Measurements from ENCODE around the gene MORN5. TPM values are rescaled to one million over a fixed set of nuclear protein-coding genes. Genes with fewer than 3 reads are reported as not detected.

The MORN5 gene
- polyA plus RNA-seq, 6 donors from 2014 or later: not detected

DNA sequence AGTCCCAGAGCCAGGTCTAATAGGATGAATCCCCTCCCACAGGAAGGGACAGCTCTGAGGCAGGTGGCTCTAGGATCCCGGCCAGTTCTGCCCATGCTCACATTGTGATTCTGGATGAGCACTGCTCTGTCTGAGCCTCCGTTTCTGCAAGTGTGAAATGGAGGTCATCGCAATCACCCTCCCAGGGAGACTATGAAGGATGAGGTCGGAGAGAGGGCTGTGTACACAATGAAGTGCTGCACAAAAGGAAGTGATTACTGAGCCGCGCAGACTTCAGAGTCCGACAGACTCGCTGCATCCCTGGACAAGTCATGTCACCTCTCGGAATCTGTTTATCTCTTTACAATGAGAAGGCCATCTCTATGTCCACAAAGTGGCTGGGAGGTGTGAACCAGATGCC is 47.4 kb downstream of the MORN5 start:
- Mint-ChIP-seq H3K4me3 (peak overlapping the region in 1 of 8 donors; percentile 74), H3K36me3 (no peaks in the 10 kb centered on the region), H3K27me3 (peaks cover 34 to 50% (median 49%) of the 10 kb centered on the region in 3 donors), H3K4me1 (no peaks in the 10 kb centered on the region), H3K9me3 (no peaks in the 10 kb centered on the region), H3K27ac (no peak overlapping the region)
- no peak for ATAC-seq (ENCODE audit: low read depth in 2 of 2)
- DNase-seq: no peak

DNA sequence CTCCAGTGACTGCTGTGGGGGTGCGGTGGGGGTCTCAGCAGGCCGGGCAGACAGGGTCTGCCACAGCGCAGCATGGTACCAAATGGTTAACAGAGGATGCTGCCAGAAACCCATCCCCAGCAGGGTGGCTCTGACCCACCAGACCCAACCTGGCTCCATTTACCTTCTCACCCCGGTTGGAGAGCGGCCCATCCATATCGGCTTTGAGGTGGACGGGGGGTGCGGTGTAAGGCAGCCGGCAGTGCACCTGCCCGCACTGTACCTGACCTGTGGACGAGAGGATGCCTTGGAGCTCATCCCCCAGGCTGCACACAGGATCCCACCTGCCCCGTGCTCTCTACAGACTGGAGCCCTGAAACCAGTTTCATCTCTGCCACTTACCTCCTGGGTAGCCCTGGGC is 49.7 kb downstream of the MORN5 start:
- H3K27me3 Mint-ChIP-seq: peaks cover 43 to 69% (median 68%) of the 10 kb centered on the region in 3 donors
- H3K9me3 Mint-ChIP-seq: no peaks in the 10 kb centered on the region
- H3K27ac Mint-ChIP-seq: no peak overlapping the region
- ATAC-seq (ENCODE audit: low read depth in 2 of 2) (no peak), DNase-seq (no peak)
- H3K4me3 Mint-ChIP-seq: no peak overlapping the region
- H3K4me1 Mint-ChIP-seq: peaks cover 5 to 8% (median 7%) of the 10 kb centered on the region in 3 donors
- H3K36me3 Mint-ChIP-seq: no peaks in the 10 kb centered on the region

DNA sequence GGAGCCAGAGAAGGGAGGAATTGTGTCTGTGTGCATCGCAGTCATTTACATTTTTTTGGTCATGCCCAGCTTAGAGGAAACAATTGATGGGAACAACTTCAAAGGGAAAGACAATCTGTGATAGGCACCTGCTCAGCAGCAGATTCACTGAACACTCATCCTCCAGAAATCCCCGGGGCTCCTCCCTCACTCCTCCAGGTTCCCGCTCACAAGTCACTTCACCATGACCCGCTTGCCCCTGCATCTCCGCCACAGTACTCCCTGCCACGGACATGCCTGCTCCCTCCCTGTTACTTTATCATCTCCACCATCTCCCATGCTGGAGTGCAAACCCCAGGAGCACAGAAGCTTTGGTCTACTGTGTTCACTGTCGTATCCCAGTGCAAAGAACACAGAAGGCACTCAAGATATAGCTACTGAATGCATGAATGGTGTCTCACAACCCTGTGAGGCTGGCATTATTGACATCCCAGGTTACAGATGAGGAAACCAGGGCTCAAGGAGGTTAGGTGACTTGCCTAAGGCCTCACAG is 52.8 kb downstream of the MORN5 start:
- H3K9me3 Mint-ChIP-seq: peaks cover 0 to 2% (median 0%) of the 10 kb centered on the region in 7 donors
- H3K4me3 Mint-ChIP-seq: peak overlapping the region; percentile 10 to 86 (median 69)
- no peak overlapping the region for H3K27ac Mint-ChIP-seq
- DNase-seq: no peak
- no peak for ATAC-seq (ENCODE audit: low read depth in 2 of 2)
- no peaks in the 10 kb centered on the region for H3K36me3 Mint-ChIP-seq
- peaks cover 66 to 84% (median 77%) of the 10 kb centered on the region in 3 donors for H3K27me3 Mint-ChIP-seq
- peaks cover 5 to 14% (median 7%) of the 10 kb centered on the region in 3 donors for H3K4me1 Mint-ChIP-seq

DNA sequence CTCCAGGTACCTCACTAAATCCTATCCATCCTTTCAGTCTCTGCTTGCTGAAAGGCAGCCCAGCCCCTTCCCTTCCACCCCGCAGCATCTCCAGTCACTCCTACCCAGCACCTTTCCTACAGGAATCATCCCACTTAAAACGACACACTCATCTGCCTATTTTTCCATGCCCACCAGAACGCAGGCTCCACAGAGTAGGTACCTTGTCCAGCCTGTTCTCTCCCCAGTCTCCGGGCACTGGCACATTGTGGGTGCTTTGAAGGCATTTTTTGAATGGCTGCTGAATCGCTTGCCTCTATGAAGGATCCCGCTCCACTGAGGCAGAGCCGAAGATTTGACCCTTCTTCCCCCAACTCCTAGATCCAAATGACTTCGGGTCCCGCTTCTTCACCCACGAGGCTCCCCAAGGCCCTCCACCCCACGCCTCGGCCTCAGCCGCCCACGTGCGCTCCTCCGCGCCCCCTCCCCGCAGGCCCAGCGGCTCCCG is 53.4 kb downstream of the MORN5 start:
- ATAC-seq (ENCODE audit: low read depth in 2 of 2) (no peak), DNase-seq (no peak)
- Mint-ChIP-seq H3K9me3 (peaks cover 0 to 2% (median 0%) of the 10 kb centered on the region in 7 donors), H3K4me1 (peaks cover 6 to 15% (median 11%) of the 10 kb centered on the region in 3 donors), H3K36me3 (no peaks in the 10 kb centered on the region), H3K4me3 (peak overlapping the region; percentile 60 to 86 (median 69)), H3K27me3 (peaks cover 72 to 84% (median 77%) of the 10 kb centered on the region in 3 donors), H3K27ac (peak overlapping the region in 2 of 6 donors; percentile 42 to 78)

DNA sequence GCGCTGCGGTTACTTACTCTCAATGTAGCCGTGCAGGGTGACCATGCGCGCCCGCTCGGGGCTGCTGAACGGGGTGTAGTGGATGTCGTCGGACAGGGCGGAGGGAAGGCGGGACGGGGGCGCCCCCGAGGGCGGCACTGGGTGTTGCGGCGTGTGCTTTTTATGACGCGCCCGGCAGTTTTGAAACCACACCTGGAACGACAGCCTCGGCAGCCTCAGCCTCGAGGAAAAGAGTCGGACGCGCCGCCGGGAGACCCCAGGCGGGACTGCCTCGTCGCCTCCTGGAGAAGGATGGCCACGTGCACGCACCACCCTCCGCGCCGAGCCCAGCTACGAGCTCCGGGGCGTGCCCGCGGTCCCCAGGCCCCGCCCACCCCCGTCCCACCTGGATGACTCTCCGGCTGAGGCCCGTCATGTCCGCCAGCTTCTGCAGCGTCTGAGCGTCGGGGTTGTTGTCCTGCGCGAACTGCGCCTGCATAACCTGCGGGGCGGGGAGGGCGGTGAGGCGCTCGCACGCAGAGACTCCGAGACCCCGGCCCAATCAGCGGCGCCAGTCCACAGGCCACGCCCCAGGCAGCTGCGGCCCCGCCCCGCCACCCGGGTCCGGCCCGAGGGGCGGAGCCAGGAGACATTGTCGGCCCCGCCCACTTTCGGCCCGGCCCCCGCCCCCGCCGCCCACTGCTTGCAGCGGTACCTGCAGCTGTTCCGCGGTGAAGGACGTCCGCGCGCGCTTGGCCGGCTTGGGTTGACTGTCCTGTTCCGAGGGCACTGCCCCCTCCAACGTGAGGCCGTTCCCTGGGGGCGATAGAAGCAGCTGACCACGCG is 54.1 kb downstream of the MORN5 start:
- peak; percentile 41 for DNase-seq
- Mint-ChIP-seq H3K9me3 (peaks cover 0 to 3% (median 0%) of the 10 kb centered on the region in 7 donors), H3K36me3 (no peaks in the 10 kb centered on the region), H3K4me3 (peak overlapping the region; percentile 60 to 86 (median 75)), H3K4me1 (peaks cover 13 to 21% (median 18%) of the 10 kb centered on the region in 3 donors), H3K27ac (peak overlapping the region in 2 of 6 donors; percentile 19 to 52), H3K27me3 (peaks cover 77 to 90% (median 81%) of the 10 kb centered on the region in 3 donors)
- peak; percentile 74 to 75 for ATAC-seq (ENCODE audit: low read depth in 2 of 2)

DNA sequence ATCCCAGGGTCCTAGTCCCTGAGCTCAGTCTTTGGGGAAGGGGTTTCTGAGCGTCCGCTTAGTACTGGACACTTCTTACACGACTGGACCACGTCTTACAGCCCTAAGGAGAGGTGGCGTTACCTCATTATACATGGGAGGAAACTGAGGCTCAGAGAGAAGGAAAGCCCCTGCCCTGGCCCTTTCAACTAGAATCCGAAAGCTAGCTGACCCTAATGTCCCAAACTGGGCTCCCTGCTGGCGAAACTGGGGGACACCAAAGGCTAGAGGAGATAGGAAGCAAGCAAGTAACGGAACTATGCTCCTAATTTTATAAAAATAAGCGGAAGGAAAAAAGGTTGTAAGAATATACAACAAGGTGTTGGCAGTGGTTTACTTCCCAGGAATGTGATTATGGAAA is 54.8 kb downstream of the MORN5 start:
- H3K36me3 Mint-ChIP-seq: no peaks in the 10 kb centered on the region
- H3K27me3 Mint-ChIP-seq: peaks cover 82 to 95% (median 88%) of the 10 kb centered on the region in 3 donors
- peaks cover 19 to 28% (median 25%) of the 10 kb centered on the region in 3 donors for H3K4me1 Mint-ChIP-seq
- peak overlapping the region in 1 of 6 donors; percentile 37 for H3K27ac Mint-ChIP-seq
- DNase-seq (no peak), ATAC-seq (ENCODE audit: low read depth in 2 of 2) (no peak)
- H3K4me3 Mint-ChIP-seq: peak overlapping the region; percentile 22 to 86 (median 70)
- peaks cover 0 to 3% (median 0%) of the 10 kb centered on the region in 7 donors for H3K9me3 Mint-ChIP-seq

DNA sequence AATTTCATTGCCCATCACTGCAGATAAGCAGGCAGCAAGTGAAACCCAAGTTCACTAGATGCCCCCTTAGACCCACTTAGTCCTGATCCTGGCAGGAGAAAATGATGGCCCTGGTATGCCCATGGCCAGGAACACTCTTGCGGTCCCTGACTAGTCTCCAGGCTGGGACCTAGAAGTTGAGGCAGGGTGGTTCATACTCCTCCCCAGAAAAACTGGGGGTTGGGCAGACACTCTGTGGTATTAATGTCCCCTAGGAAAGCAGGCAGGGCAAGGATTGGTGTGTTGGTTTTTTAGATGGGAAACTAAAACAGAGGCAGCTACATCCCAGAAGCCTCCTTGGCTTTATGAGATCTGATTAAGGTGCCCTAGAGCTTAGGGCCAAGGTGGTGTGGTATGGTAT is 56.0 kb downstream of the MORN5 start:
- ATAC-seq (ENCODE audit: low read depth in 2 of 2): no peak
- no peaks in the 10 kb centered on the region for H3K36me3 Mint-ChIP-seq
- peaks cover 0 to 3% (median 0%) of the 10 kb centered on the region in 7 donors for H3K9me3 Mint-ChIP-seq
- H3K4me3 Mint-ChIP-seq: peak overlapping the region in 1 of 8 donors; percentile 40
- peaks cover 20 to 40% (median 34%) of the 10 kb centered on the region in 3 donors for H3K4me1 Mint-ChIP-seq
- H3K27ac Mint-ChIP-seq: peak overlapping the region in 1 of 6 donors; percentile 49
- H3K27me3 Mint-ChIP-seq: peaks cover 87 to 93% (median 91%) of the 10 kb centered on the region in 3 donors
- no peak for DNase-seq

DNA sequence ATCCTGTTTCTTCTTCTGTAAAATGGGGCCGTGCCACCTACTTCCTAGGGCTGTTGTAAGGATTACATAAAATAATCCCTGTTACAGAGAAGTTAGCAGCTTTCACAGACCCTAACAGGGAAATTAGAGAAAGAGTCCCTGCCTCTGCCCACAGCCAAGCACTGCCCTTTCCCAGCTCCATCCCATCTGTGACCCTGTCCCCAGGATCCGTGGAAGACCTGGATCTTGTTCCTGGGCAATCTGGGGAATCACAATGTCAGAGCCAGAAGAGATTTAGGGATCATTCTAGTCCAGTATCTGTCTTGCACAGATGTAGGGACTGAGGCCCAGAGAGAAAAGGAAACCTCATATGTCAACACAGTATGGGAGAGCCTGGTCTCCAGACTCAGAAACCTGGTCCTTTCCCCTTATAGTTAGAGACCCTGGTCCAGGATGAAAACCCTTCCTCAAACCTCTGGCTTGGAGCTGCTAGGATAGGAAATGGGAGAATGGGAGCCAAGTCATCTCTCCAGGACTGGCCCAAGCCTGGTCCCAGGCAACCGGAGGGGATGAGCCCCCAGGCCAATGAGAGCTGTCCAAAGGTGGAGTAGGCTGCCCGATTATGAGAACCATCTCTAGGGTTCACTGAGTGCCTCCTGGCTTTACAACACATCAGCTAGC is 56.6 kb downstream of the MORN5 start:
- H3K9me3 Mint-ChIP-seq: peaks cover 0 to 3% (median 0%) of the 10 kb centered on the region in 7 donors
- no peak for DNase-seq

DNA sequence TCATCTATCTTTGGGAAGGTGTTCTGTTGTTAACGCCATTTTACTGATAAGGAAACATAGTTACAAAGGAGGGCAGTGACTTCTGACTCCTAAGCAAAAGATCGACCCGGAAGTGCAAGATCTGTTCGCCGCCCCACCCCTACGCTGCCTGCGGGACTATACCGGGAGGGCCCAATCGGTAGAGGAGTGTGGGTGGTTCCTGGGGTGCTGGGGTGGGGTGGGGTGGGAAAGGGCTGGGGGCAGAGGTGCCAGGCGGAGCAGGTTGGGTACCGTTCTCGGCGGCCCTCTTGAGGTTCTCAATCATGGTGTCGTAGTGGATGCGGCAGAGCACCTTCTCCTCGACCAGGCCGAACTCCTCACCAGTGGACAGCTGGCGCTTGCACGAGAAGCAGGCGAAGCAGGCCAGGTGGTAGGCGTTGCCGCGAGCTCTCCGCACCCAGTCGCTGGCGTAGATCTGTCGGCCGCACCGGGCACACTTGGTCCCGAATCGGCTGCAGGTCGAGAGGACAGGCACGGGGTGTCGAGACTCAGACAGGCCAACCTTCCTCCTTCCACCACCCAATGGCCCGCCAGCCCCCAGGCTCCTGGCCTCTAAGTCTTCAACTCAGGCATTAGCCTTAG is 57.2 kb downstream of the MORN5 start:
- ATAC-seq (ENCODE audit: low read depth in 2 of 2): no peak
- peaks cover 0 to 3% (median 0%) of the 10 kb centered on the region in 7 donors for H3K9me3 Mint-ChIP-seq
- peaks cover 20 to 40% (median 34%) of the 10 kb centered on the region in 3 donors for H3K4me1 Mint-ChIP-seq
- no peaks in the 10 kb centered on the region for H3K36me3 Mint-ChIP-seq
- no peak overlapping the region for H3K27ac Mint-ChIP-seq
- peaks cover 85 to 93% (median 91%) of the 10 kb centered on the region in 3 donors for H3K27me3 Mint-ChIP-seq
- H3K4me3 Mint-ChIP-seq: peak overlapping the region in 2 of 8 donors; percentile 22 to 40
- DNase-seq: no peak

More for the DNA sequence above, 56.6 kb downstream of the MORN5 start:
- no peak overlapping the region for H3K27ac Mint-ChIP-seq
- peak overlapping the region in 1 of 8 donors; percentile 40 for H3K4me3 Mint-ChIP-seq
- H3K4me1 Mint-ChIP-seq: peaks cover 20 to 40% (median 34%) of the 10 kb centered on the region in 3 donors
- H3K27me3 Mint-ChIP-seq: peaks cover 85 to 93% (median 91%) of the 10 kb centered on the region in 3 donors
- no peaks in the 10 kb centered on the region for H3K36me3 Mint-ChIP-seq
- ATAC-seq (ENCODE audit: low read depth in 2 of 2): no peak

DNA sequence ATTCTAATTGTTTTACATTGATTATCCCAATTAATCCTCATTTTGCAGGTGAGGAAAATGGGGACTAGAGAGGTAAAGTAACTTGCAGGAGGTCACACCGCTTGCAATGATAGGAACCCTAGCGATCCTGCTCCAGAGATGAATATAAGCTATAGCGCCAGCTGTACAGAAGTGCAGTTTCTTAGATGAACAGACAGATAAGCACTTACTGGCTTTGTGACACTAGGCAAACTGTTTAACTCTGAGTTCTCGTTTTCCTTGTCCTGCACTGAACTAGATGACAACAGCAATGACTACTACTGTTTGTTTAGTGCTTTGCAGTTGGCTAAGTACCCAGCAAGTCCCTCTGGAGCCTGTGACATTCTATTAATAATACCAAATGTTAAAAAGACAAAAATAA is 57.9 kb downstream of the MORN5 start:
- ATAC-seq (ENCODE audit: low read depth in 2 of 2) (no peak), DNase-seq (no peak)
- H3K27ac Mint-ChIP-seq: no peak overlapping the region
- no peaks in the 10 kb centered on the region for H3K36me3 Mint-ChIP-seq
- H3K4me3 Mint-ChIP-seq: peak overlapping the region in 1 of 8 donors; percentile 32
- peaks cover 85 to 93% (median 91%) of the 10 kb centered on the region in 3 donors for H3K27me3 Mint-ChIP-seq
- H3K4me1 Mint-ChIP-seq: peaks cover 20 to 42% (median 35%) of the 10 kb centered on the region in 3 donors
- H3K9me3 Mint-ChIP-seq: peaks cover 0 to 3% (median 0%) of the 10 kb centered on the region in 7 donors

DNA sequence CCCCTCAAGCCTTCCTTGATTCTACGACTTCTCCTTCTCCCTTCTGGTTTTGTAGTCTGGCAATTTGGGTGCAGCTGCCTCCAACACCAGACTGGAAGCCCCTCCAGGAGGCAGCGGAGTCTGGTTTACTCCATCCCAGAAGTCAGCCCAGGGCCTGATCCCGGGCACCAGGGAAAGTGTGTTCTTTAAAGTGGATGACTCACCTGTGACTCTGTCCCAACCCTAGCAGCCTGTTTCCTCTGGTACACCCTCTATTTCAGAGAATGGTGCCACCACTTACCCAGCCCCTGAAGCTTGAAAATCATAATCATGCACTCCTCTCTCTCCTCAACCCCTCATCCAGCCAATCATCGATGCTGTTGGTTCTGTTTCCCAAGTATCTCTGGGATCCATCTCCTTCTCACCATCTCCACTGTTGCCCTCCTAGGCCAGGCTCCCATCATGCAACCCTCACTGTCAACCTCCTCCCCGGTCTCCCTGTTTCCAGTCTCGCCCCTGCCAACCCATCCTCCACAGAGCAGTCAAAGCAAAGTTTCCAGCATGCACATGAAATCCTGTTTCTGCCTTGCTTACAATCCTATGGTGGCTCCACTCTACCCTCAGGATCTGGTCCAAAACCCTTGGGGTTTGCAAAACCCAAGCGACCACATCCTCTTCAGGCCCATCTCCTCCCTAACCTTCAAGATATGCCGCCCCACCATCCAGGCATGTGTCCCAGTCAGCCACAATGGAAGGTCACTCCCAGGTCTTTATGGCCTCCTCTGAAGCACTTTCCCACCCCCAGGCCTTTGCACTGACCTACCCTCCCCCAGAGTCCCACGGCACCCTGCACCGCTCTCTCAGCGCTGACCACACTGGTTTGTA is 58.6 kb downstream of the MORN5 start:
- H3K9me3 Mint-ChIP-seq: peaks cover 0 to 3% (median 0%) of the 10 kb centered on the region in 7 donors
- no peak overlapping the region for H3K27ac Mint-ChIP-seq

More for the DNA sequence above, 58.6 kb downstream of the MORN5 start:
- peaks cover 22 to 43% (median 37%) of the 10 kb centered on the region in 3 donors for H3K4me1 Mint-ChIP-seq
- peak overlapping the region; percentile 58 to 88 (median 80) for H3K4me3 Mint-ChIP-seq
- ATAC-seq (ENCODE audit: low read depth in 2 of 2): no peak
- no peaks in the 10 kb centered on the region for H3K36me3 Mint-ChIP-seq
- DNase-seq: no peak
- peaks cover 85 to 93% (median 91%) of the 10 kb centered on the region in 3 donors for H3K27me3 Mint-ChIP-seq
